Measurements from ENCODE around the gene BPTF. TPM values are rescaled to one million over a fixed set of nuclear protein-coding genes. Genes with fewer than 3 reads are reported as not detected.

Gene BPTF, protein sequence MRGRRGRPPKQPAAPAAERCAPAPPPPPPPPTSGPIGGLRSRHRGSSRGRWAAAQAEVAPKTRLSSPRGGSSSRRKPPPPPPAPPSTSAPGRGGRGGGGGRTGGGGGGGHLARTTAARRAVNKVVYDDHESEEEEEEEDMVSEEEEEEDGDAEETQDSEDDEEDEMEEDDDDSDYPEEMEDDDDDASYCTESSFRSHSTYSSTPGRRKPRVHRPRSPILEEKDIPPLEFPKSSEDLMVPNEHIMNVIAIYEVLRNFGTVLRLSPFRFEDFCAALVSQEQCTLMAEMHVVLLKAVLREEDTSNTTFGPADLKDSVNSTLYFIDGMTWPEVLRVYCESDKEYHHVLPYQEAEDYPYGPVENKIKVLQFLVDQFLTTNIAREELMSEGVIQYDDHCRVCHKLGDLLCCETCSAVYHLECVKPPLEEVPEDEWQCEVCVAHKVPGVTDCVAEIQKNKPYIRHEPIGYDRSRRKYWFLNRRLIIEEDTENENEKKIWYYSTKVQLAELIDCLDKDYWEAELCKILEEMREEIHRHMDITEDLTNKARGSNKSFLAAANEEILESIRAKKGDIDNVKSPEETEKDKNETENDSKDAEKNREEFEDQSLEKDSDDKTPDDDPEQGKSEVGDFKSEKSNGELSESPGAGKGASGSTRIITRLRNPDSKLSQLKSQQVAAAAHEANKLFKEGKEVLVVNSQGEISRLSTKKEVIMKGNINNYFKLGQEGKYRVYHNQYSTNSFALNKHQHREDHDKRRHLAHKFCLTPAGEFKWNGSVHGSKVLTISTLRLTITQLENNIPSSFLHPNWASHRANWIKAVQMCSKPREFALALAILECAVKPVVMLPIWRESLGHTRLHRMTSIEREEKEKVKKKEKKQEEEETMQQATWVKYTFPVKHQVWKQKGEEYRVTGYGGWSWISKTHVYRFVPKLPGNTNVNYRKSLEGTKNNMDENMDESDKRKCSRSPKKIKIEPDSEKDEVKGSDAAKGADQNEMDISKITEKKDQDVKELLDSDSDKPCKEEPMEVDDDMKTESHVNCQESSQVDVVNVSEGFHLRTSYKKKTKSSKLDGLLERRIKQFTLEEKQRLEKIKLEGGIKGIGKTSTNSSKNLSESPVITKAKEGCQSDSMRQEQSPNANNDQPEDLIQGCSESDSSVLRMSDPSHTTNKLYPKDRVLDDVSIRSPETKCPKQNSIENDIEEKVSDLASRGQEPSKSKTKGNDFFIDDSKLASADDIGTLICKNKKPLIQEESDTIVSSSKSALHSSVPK (N-terminal part only)
- total RNA-seq (54.5 TPM), polyA plus RNA-seq (ENCODE audit: insufficient read depth in 1 of 8, insufficient read length in 8 of 8, low replicate concordance in 1 of 8) (10 to 100 TPM; 57.9 to 83.2 (median 64.7) TPM)
- long read RNA-seq, donor 1, result 0 reads
- long read RNA-seq, donor 2, result 0 reads
- long read RNA-seq, donor 3, result 0 reads
- long read RNA-seq, donor 4, result 0 reads
- long read RNA-seq, donor 5, partial matches to known transcripts, result 0 of 1 reads
- long read RNA-seq, donor 5, other reads (novel, unspliced or antisense), result 0 of 1 reads
- long read RNA-seq, donor 6, partial matches to known transcripts, result 0 of 2 reads
- long read RNA-seq, donor 6, other reads (novel, unspliced or antisense), result 0 of 2 reads
- long read RNA-seq, donor 7, partial matches to known transcripts, result 5 of 6 reads
- long read RNA-seq, donor 7, other reads (novel, unspliced or antisense), result 0 of 6 reads
- long read RNA-seq, donor 8, result 0 reads
- long read RNA-seq, donor 9, partial matches to known transcripts, result 0 of 1 reads
- long read RNA-seq, donor 9, other reads (novel, unspliced or antisense), result 0 of 1 reads
- long read RNA-seq, donor 10, partial matches to known transcripts, result 0 of 4 reads
- long read RNA-seq, donor 10, other reads (novel, unspliced or antisense), result 0 of 4 reads
- long read RNA-seq, donor 11, partial matches to known transcripts, result 0 of 3 reads
- long read RNA-seq, donor 11, other reads (novel, unspliced or antisense), result 0 of 3 reads

DNA sequence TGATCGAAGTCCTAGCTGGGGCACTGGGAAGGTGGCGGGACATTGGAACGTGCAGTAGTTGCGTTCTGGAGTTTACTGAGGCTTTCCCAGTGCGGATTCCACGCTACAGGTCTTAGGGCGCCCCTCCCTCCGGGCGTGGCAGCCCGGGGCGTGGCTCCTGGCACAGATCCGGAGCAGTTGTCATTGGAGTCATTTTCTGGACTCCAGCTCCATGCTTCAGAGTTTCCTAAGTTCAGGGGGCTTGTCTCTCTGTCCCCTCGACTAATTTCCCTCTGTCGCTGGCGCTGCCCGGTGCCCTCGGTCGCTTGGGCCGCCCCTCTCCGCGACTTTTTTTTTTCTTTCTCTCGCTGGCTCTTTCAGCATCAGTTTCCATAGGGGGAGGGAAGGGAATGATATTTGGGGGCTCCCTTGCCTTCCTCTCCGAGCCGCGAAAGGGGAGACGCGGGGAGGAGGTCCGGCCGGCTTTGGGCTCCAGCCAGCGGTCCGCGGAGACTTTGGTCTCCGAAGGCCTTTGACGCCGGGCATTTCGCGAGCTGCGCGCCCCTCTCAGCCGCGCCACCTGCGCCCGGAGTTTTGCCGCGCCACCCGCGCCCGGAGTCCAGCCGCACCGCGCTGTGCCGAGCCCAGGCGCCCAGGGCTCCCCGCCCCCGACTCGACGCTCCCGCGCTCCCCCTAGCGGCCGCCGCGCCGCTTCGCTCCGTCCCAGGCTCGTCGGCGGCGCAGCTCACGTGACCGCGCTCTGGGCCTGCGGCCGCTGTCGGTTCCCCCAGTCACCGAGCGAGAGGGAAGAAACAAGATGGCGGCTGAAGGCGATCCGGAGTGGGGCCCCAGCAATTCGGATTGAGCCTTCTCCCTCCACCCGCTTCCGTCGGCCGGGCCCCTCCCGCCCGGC, at the start of gene BPTF:
TSS of gene BPTF (plus strand) at position 769 of the 892 bp plus-strand sequence. CDS start 222 bp downstream, outside the sequence.
- Histone ChIP-seq H3K27ac (ENCODE audit: low read length) (peak within 1 kb of the TSS; percentile 88), H3K4me1 (ENCODE audit: control insufficient read depth, insufficient read depth, low read length) (peaks cover 14% of the 10 kb centered on the region), H3K27me3 (ENCODE audit: control insufficient read depth, insufficient read depth, low read length) (no peaks in the 10 kb centered on the region), H3K9me3 (replicated peaks; ENCODE audit: control insufficient read depth, low read depth, low read length) (no peaks in the 10 kb centered on the region), H3K36me3 (ENCODE audit: control insufficient read depth, insufficient read depth, low read length) (no peaks in the 10 kb centered on the region), H3K4me3 (ENCODE audit: low read length) (peak within 1 kb of the TSS; percentile 85)
- peak; percentile 97 for DNase-seq
- WGBS (ENCODE audit: insufficient coverage), result under 1% methylated on average over 58 of the region's 88 CpGs

DNA sequence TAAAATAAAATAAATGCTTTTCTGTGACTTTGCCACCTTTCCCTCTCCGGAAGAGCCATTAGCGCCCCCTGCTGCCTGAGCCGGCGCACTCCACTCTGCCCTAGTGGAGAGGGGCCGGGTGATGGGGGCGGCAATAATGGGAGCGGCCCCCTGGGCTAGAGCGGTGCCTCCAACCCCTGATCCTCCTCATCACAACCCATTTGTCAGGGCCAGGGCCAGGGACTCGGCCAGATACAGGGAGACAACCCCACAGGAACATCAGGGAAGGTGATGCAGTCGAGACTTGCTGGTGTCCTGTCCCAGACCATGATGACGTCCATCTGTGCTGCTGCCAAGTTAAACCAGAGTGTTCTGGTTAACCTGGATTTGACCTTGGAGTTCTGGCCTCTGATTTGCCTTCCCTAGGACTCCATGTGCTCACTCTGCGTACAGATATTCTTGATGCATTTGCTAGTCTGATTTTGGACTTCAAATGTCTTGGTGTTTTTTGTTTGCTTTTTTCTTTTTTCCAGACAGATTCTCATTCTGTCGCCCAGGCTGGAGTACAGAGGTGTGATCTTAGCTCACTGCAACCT, 46.1 kb upstream of the BPTF start:
- Histone ChIP-seq H3K36me3 (ENCODE audit: control insufficient read depth, insufficient read depth, low read length) (no peaks in the 10 kb centered on the region), H3K4me3 (ENCODE audit: low read length) (no peak overlapping the region), H3K27ac (ENCODE audit: low read length) (peak overlapping the region; percentile 77), H3K9me3 (replicated peaks; ENCODE audit: control insufficient read depth, low read depth, low read length) (no peaks in the 10 kb centered on the region), H3K27me3 (ENCODE audit: control insufficient read depth, insufficient read depth, low read length) (no peaks in the 10 kb centered on the region), H3K4me1 (ENCODE audit: control insufficient read depth, insufficient read depth, low read length) (no peaks in the 10 kb centered on the region)
- WGBS (ENCODE audit: insufficient coverage), result 8% methylated on average over 4 of the region's 13 CpGs
- DNase-seq, result peak; percentile 94

DNA sequence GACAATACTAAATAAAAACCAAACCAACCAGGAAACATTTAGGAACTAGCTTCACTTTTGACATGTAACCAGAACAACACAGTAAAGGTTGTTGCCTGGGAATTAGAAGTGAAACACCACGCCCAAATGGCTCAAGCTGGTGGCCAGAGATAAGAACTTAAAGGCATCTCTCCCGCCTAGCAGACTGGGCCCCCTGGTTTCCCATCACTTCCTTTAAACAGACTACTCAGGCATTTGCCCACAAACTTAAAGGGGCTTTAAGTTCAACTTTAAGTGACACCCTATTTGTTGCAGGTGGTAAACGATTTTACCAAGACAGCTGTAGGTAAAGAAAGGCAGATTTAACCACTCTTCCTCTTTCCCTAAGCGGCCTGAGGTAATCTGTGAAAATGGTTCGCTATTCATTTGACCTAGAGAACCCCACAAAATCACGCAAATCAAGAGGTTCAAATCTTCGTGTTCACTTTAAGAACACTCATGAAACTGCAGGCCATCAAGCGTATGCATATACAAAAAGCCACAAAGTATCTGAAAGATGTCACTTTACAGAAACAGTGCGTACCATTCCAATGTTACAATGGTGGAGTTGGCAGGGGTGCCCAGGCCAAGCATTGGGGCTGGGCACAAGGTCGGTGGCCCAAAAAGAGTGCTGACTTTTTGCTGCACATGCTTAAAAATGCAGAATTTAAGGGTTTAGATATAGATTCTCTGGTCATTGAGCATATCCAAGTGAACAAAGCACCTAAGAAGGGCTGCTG, 40.8 kb upstream of the BPTF start:
- Histone ChIP-seq H3K27me3 (ENCODE audit: control insufficient read depth, insufficient read depth, low read length) (no peaks in the 10 kb centered on the region), H3K36me3 (ENCODE audit: control insufficient read depth, insufficient read depth, low read length) (no peaks in the 10 kb centered on the region)

DNA sequence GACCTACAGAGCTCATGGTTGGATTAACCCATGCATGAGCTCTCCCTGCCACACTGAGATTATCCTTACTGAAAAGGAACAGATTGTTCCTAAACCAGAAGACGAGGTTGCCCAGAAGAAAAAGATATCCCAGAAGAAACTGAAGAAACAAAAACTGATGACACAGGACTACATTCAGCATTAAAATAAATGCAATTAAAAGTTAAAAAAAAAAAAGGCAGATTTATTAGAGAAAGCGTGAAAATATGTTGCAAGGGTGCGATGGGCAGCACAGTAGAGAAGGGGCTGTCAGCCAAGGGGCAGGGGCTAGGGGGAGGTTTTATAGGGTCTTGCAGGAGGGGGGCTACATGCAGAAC, 40.2 kb upstream of the BPTF start:
- H3K36me3 ChIP-seq (ENCODE audit: control insufficient read depth, insufficient read depth, low read length), result no peaks in the 10 kb centered on the region
- H3K4me3 ChIP-seq (ENCODE audit: low read length), result no peak overlapping the region
- WGBS (ENCODE audit: insufficient coverage), result 100% methylated on average over 2 of the region's 3 CpGs
- H3K27ac ChIP-seq (ENCODE audit: low read length), result no peak overlapping the region
- no peaks in the 10 kb centered on the region for H3K4me1 ChIP-seq (ENCODE audit: control insufficient read depth, insufficient read depth, low read length)
- no peaks in the 10 kb centered on the region for H3K27me3 ChIP-seq (ENCODE audit: control insufficient read depth, insufficient read depth, low read length)
- DNase-seq, result no peak
- H3K9me3 ChIP-seq (replicated peaks; ENCODE audit: control insufficient read depth, low read depth, low read length), result no peaks in the 10 kb centered on the region

More for the DNA sequence above, 40.8 kb upstream of the BPTF start:
- 84% methylated on average over 4 of the region's 10 CpGs for WGBS (ENCODE audit: insufficient coverage)
- Histone ChIP-seq H3K27ac (ENCODE audit: low read length) (no peak overlapping the region), H3K4me3 (ENCODE audit: low read length) (no peak overlapping the region), H3K9me3 (replicated peaks; ENCODE audit: control insufficient read depth, low read depth, low read length) (no peaks in the 10 kb centered on the region), H3K4me1 (ENCODE audit: control insufficient read depth, insufficient read depth, low read length) (no peaks in the 10 kb centered on the region)
- DNase-seq, result no peak

DNA sequence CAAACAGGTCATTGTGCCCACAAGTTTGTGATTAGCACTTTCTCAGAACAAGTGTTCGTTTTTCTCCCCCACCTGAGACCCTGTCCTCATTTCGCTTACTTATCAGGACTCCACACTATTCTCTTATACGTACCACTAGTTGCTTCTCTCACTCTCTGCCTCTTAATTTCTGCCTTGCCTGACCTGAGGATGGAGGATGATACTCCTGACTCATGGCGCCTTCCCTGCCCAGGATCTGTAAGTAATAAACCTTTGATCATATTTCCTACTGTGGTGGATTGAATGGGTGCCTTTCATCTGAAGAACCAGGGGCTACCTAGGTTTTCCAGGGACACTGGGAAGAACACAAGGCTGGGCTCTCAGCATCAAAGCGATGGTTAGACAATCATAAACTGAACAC, 39.8 kb upstream of the BPTF start:
- DNase-seq, result no peak
- Histone ChIP-seq H3K36me3 (ENCODE audit: control insufficient read depth, insufficient read depth, low read length) (no peaks in the 10 kb centered on the region), H3K27me3 (ENCODE audit: control insufficient read depth, insufficient read depth, low read length) (no peaks in the 10 kb centered on the region), H3K4me3 (ENCODE audit: low read length) (no peak overlapping the region), H3K27ac (ENCODE audit: low read length) (no peak overlapping the region), H3K4me1 (ENCODE audit: control insufficient read depth, insufficient read depth, low read length) (no peaks in the 10 kb centered on the region), H3K9me3 (replicated peaks; ENCODE audit: control insufficient read depth, low read depth, low read length) (no peaks in the 10 kb centered on the region)
- 94% methylated on average over 3 of the region's 5 CpGs for WGBS (ENCODE audit: insufficient coverage)

DNA sequence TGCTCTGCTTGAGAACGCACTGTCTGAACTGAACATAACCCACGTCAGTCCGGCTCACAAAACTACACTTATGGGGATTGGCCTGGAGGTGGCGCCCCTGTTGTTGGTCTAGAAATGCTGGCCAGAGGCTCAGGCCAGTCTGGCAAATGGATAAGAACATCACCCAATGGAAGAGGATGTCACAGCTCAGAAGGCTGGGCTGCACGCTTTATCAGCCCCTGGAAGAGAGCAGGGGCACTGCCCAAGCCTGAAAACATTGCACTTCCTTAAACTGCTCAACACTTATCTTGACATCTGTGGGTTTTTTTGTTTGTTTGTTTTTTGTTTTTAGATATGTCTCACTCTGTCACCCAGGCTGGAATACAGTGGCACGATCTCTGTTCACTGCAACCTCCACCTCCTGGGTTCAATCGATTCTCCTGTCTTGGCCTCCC, 24.8 kb upstream of the BPTF start:
- no CpG with 5 or more reads among the region's 7 CpGs for WGBS (ENCODE audit: insufficient coverage)
- peak; percentile 68 for DNase-seq
- H3K4me3 ChIP-seq (ENCODE audit: low read length), result no peak overlapping the region
- no peaks in the 10 kb centered on the region for H3K4me1 ChIP-seq (ENCODE audit: control insufficient read depth, insufficient read depth, low read length)
- H3K27ac ChIP-seq (ENCODE audit: low read length), result no peak overlapping the region
- H3K36me3 ChIP-seq (ENCODE audit: control insufficient read depth, insufficient read depth, low read length), result no peaks in the 10 kb centered on the region
- H3K9me3 ChIP-seq (replicated peaks; ENCODE audit: control insufficient read depth, low read depth, low read length), result no peaks in the 10 kb centered on the region
- H3K27me3 ChIP-seq (ENCODE audit: control insufficient read depth, insufficient read depth, low read length), result no peaks in the 10 kb centered on the region

DNA sequence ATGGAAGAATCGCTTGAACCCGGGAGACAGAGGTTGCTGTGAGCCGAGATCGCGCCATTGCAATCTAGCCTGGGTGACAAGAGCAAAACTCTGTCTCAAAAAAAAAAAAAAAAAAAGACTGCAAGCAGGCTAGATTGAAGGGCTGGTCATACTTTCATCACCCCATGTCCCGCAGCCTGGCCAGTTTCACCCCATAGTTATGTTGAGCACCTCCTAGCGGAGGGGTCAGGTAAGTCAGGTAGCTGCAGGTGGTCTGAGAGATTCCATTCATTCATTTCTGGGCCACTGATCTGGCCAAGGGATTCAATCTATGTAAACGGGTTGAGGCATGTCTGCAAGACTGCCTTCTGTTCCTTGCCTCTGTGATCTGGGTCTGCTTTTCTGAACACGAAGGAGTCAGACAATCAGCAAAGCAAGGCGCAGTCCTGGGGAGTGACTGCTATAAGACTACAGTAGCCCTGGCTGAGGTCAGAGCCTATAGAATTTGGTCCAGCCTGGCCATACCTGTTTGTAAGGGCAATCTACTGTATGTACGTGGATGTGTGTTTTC, 23.6 kb upstream of the BPTF start:
- WGBS (ENCODE audit: insufficient coverage), result 92% methylated on average over 9 of the region's 11 CpGs
- DNase-seq, result no peak
- no peaks in the 10 kb centered on the region for H3K36me3 ChIP-seq (ENCODE audit: control insufficient read depth, insufficient read depth, low read length)
- no peaks in the 10 kb centered on the region for H3K4me1 ChIP-seq (ENCODE audit: control insufficient read depth, insufficient read depth, low read length)
- H3K27me3 ChIP-seq (ENCODE audit: control insufficient read depth, insufficient read depth, low read length), result no peaks in the 10 kb centered on the region
- no peak overlapping the region for H3K4me3 ChIP-seq (ENCODE audit: low read length)
- H3K27ac ChIP-seq (ENCODE audit: low read length), result no peak overlapping the region
- H3K9me3 ChIP-seq (replicated peaks; ENCODE audit: control insufficient read depth, low read depth, low read length), result no peaks in the 10 kb centered on the region
